Tibial artery (tissue), 4 donors: ENCODE measurements around the gene BABAM2.

Source experiments
- DNase-seq, 2 donors: peaks; one replicate each; pipeline ENCODE4 v3.0.0-alpha.2; 2019
- H3K27ac ChIP-seq, 2 donors: fragments of 200-600 bp; sonication (generic) in 1 of 2; 1 replicate in 1 of 2; 2 replicates in 1 of 2; pipeline ENCODE4 v1.5.1; 2018 to 2019; ENCODE audit warnings: mild to moderate bottlenecking in 1 of 2
- H3K27me3 ChIP-seq, 2 donors: fragments of 200-600 bp; sonication (generic) in 1 of 2; one replicate each; pipeline versions ENCODE4 v1.5.1 to v1.6.0; 2016 to 2019
- H3K36me3 ChIP-seq, 3 donors: fragments of 200-600 bp; sonication (generic) in 2 of 3; one replicate each; pipeline ENCODE4 v1.5.1; 2016 to 2019; ENCODE audit warnings: mild to moderate bottlenecking in 2 of 3
- H3K4me1 ChIP-seq, 4 donors: fragments of 200-600 bp; sonication (generic) in 2 of 4; 1 replicate in 3 of 4; 2 replicates in 1 of 4; pipeline ENCODE4 v1.5.1; 2016 to 2019
- H3K4me3 ChIP-seq, 2 donors: fragments of 200-600 bp; sonication (generic) in 1 of 2; 1 replicate in 1 of 2; 2 replicates in 1 of 2; pipeline ENCODE4 v1.5.1; 2018 to 2019; ENCODE audit warnings: mild to moderate bottlenecking in 2 of 2
- H3K9me3 ChIP-seq, 3 donors: fragments of 200-600 bp; sonication (generic) in 1 of 3; one replicate each; pipeline ENCODE4 v1.5.1; 2016 to 2019
- CTCF ChIP-seq, 2 experiments: fragments of 200-600 bp in 1 of 2; fragments of 450-650 bp in 1 of 2; IDR thresholded peaks; one replicate each; pipeline ENCODE4 v1.5.1; 2017 to 2019; ENCODE audit warnings: antibody characterized with exemption in 2 of 2, mild to moderate bottlenecking in 1 of 2, moderate library complexity in 1 of 2
- intact Hi-C: fragments of 100-400 bp; cut with DNase I; formaldehyde crosslinking; loops from one replicate; pipeline ENCODE4 v1.15.0; 2023; ENCODE audit warnings: low total_unique reads

Gene BABAM2

DNA sequence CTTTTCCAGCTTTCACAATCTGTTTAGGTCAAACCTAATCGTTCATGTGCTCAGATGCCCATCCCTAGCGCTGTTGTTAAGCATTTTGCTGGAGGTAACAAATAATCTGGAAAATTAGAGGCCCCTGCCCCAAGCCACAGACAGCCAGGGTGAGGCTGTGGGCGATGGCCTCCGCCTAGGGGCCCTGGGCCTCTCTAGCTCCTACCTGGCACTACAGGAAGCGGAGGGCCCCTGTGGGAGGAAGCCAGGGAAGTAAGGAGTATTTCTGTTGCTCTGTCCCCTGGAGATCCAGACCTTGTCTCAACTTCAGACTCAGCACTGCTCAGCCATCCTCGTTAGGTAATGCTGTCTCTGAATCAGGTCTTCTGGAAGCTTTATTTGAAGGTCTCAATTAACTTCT lies 489.7 kb downstream of the BABAM2 start:
- intact Hi-C loops, result no loop called here
- Histone ChIP-seq H3K36me3 (no peaks in the 10 kb centered on the region), H3K4me1 (peaks cover 0 to 4% (median 0%) of the 10 kb centered on the region in 4 donors), H3K27ac (no peak overlapping the region), H3K9me3 (no peaks in the 10 kb centered on the region), H3K27me3 (no peaks in the 10 kb centered on the region), H3K4me3 (no peak overlapping the region)
- no peak for TF ChIP-seq CTCF (IDR thresholded peaks at IDR 0.05)
- DNase-seq, result no peak

- H3K27ac ChIP-seq, result no peak overlapping the region
- intact Hi-C loops, result no loop called here
- H3K4me1 ChIP-seq, result peaks cover 0 to 4% (median 0%) of the 10 kb centered on the region in 4 donors
- H3K27me3 ChIP-seq, result no peaks in the 10 kb centered on the region
- H3K36me3 ChIP-seq, result no peaks in the 10 kb centered on the region
- H3K4me3 ChIP-seq, result no peak overlapping the region
- TF ChIP-seq CTCF (IDR thresholded peaks at IDR 0.05), result no peak
- no peak for DNase-seq
- no peaks in the 10 kb centered on the region for H3K9me3 ChIP-seq
Observed at GRCh38 chr2:28381225-28382180, 491.0 kb downstream of the BABAM2 start.

DNA sequence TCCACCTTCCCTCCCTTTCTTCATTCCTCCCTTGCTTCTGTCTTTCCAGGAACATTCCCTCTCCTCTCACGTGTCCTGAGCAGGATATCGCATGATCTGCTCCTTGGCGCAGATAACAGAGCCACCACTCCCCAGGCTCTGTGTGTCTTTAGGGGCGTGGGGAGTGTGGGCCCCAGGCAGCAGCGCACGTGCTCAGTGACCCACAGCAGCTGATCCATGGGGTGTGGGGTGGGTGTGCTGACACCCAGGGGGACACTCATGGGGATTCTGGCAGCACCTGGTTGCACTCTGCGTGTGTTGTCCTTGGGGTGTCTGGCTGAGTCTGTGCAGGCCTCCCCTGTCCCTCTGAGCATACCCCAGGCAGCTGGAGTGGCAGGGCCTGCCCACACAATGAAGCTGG lies 492.2 kb downstream of the BABAM2 start:
- DNase-seq, result no peak
- H3K4me3 ChIP-seq, result no peak overlapping the region
- H3K4me1 ChIP-seq, result peaks cover 0 to 4% (median 0%) of the 10 kb centered on the region in 4 donors
- no peaks in the 10 kb centered on the region for H3K36me3 ChIP-seq
- H3K27ac ChIP-seq, result no peak overlapping the region
- H3K9me3 ChIP-seq, result no peaks in the 10 kb centered on the region
- TF ChIP-seq CTCF (IDR thresholded peaks at IDR 0.05), result no peak
- intact Hi-C loops, result no loop called here
- no peaks in the 10 kb centered on the region for H3K27me3 ChIP-seq

- intact Hi-C loops, result no loop called here
- Histone ChIP-seq H3K27ac (no peak overlapping the region), H3K9me3 (no peaks in the 10 kb centered on the region), H3K4me1 (peaks cover 0 to 15% (median 7%) of the 10 kb centered on the region in 4 donors), H3K4me3 (no peak overlapping the region), H3K27me3 (no peaks in the 10 kb centered on the region), H3K36me3 (no peaks in the 10 kb centered on the region)
- no peak for DNase-seq
- no peak for TF ChIP-seq CTCF (IDR thresholded peaks at IDR 0.05)
Observed at GRCh38 chr2:28387082-28387960, 496.8 kb downstream of the BABAM2 start.
